ENCODE measurements around the gene CDON. TPM values are rescaled to one million over a fixed set of nuclear protein-coding genes. Genes with fewer than 3 reads are reported as not detected.

CDON gene
- total and polyA plus RNA-seq, 2 of the 13 experiments (the other 11 are each of a cell fraction or from before 2014, with no cell fraction given): 9.6 to 12.8 TPM

GRCh38 chr11:126062679-126063506 lies at the start of gene CDON (continued):
- TF ChIP-seq RERE (CRISPR knock-in tag; IDR thresholded peaks at IDR 0.05; ENCODE audit: low read depth) (no peak), ZNF574 (CRISPR knock-in tag; IDR thresholded peaks at IDR 0.05) (peak; percentile 45), RBAK (CRISPR knock-in tag; IDR thresholded peaks at IDR 0.05) (no peak), ZNF773 (CRISPR knock-in tag; IDR thresholded peaks at IDR 0.05; ENCODE audit: borderline replicate concordance) (no peak), HNF4G (IDR thresholded peaks at IDR 0.05; ENCODE audit: borderline replicate concordance, low read depth, low read length) (no peak), HNF4G (CRISPR knock-in tag; IDR thresholded peaks at IDR 0.05; ENCODE audit: borderline replicate concordance, low read depth) (0 out of 2 replicates have a peak, but pooled peaks have one; percentile 55), ZSCAN22 (CRISPR knock-in tag; IDR thresholded peaks at IDR 0.05) (no peak), ZNF619 (CRISPR knock-in tag; IDR thresholded peaks at IDR 0.05) (no peak), ZBTB38 (CRISPR knock-in tag; IDR thresholded peaks at IDR 0.05) (no peak; the same call in 1 of the 2 replicates), ZUFSP (CRISPR knock-in tag; IDR thresholded peaks at IDR 0.05; ENCODE audit: borderline replicate concordance) (no peak), ZNF564 (CRISPR knock-in tag; IDR thresholded peaks at IDR 0.05) (no peak)

Measured in HepG2 (cell line).